SK-N-SH treated with all-trans-retinoic acid at 6 μM for 48 hours (cell line): ENCODE data around the gene COLGALT1.
"Not testable (repeated sequence)": the region's sequence is repeated elsewhere in the genome, so short reads cannot be mapped to it uniquely, and the experiment has no call there.

Experiments
- ATAC-seq: fragments of 200-7000 bp; cut with Tn5 transposase; 3 replicates; pipeline ENCODE4 v1.9.1; 2020; ENCODE audit warnings: mild to moderate bottlenecking, moderate library complexity
- ARNTL ChIP-seq: fragments of 450-650 bp; formaldehyde crosslinking; IDR thresholded peaks from 2 replicates; pipeline ENCODE4 v1.5.0; 2020; ENCODE audit warnings: low read depth, mild to moderate bottlenecking, moderate library complexity, borderline replicate concordance
- BACH2 ChIP-seq: fragments of 250-450 bp; sonication (Bioruptor Pico); IDR thresholded peaks from 2 replicates; pipeline ENCODE4 v1.9.0; 2021; ENCODE audit warnings: mild to moderate bottlenecking, borderline replicate concordance
- CSDC2 ChIP-seq: fragments of 250-450 bp; sonication (Bioruptor Pico); IDR thresholded peaks from 2 replicates; pipeline ENCODE4 v1.5.0; 2020; ENCODE audit warnings: mild to moderate bottlenecking, moderate library complexity
- CSRNP3 ChIP-seq: fragments of 250-450 bp; sonication (Bioruptor Pico); IDR thresholded peaks from 2 replicates; pipeline ENCODE4 v1.5.1; 2021; ENCODE audit warnings: mild to moderate bottlenecking, moderate library complexity
- ESRRG ChIP-seq: fragments of 250-450 bp; sonication (Bioruptor Pico); IDR thresholded peaks from 2 replicates; pipeline ENCODE4 v1.6.1; 2021; ENCODE audit warnings: mild to moderate bottlenecking
- GLIS3 ChIP-seq: fragments of 250-450 bp; sonication (Bioruptor Pico); IDR thresholded peaks from 2 replicates; pipeline ENCODE4 v1.5.0; 2020; ENCODE audit warnings: mild to moderate bottlenecking, moderate library complexity
- ISL1 ChIP-seq: fragments of 250-450 bp; sonication (Bioruptor Pico); IDR thresholded peaks from 2 replicates; pipeline ENCODE4 v2.1.2; 2022; ENCODE audit warnings: mild to moderate bottlenecking, moderate library complexity
- OSR1 ChIP-seq: fragments of 250-450 bp; sonication (Bioruptor Pico); IDR thresholded peaks from 2 replicates; pipeline ENCODE4 v1.8.0; 2022; ENCODE audit warnings: moderate library complexity, mild to moderate bottlenecking, inconsistent platforms
- POU6F1 ChIP-seq: fragments of 250-450 bp; sonication (Bioruptor Pico); IDR thresholded peaks from 2 replicates; pipeline ENCODE4 v1.8.0; 2021; ENCODE audit warnings: low read depth, mild to moderate bottlenecking, moderate library complexity, borderline replicate concordance
- PPARA ChIP-seq: fragments of 250-450 bp; sonication (Bioruptor Pico); IDR thresholded peaks from 2 replicates; pipeline ENCODE4 v1.5.0; 2020; ENCODE audit warnings: mild to moderate bottlenecking, borderline replicate concordance
- RARB ChIP-seq: fragments of 250-450 bp; sonication (Bioruptor Pico); IDR thresholded peaks from 2 replicates; pipeline ENCODE4 v1.8.0; 2021; ENCODE audit warnings: mild to moderate bottlenecking, moderate library complexity
- SNAI2 ChIP-seq: fragments of 250-450 bp; sonication (Bioruptor Pico); IDR thresholded peaks from 2 replicates; pipeline ENCODE4 v1.5.0; 2020; ENCODE audit warnings: mild to moderate bottlenecking, moderate library complexity
- TCF4 ChIP-seq: fragments of 250-450 bp; sonication (Bioruptor Pico); IDR thresholded peaks from 2 replicates; pipeline ENCODE4 v1.8.0; 2021; ENCODE audit warnings: mild to moderate bottlenecking, moderate library complexity, borderline replicate concordance
- ZFP30 ChIP-seq: fragments of 450-650 bp; formaldehyde crosslinking; IDR thresholded peaks from 2 replicates; pipeline ENCODE4 v1.5.0; 2022; ENCODE audit warnings: mild to moderate bottlenecking, moderate library complexity
- ZNF565 ChIP-seq: fragments of 450-650 bp; formaldehyde crosslinking; conservative IDR thresholded peaks from 2 replicates; pipeline ENCODE4 v1.5.0; 2020; ENCODE audit warnings: low read depth, mild to moderate bottlenecking, moderate library complexity
- ZNF70 ChIP-seq: fragments of 450-650 bp; formaldehyde crosslinking; IDR thresholded peaks from 2 replicates; pipeline ENCODE4 v1.5.0; 2020; ENCODE audit warnings: mild to moderate bottlenecking, moderate library complexity
- ZNF8 ChIP-seq: fragments of 450-650 bp; formaldehyde crosslinking; IDR thresholded peaks from 2 replicates; pipeline ENCODE4 v1.5.0; 2020; ENCODE audit warnings: mild to moderate bottlenecking, moderate library complexity
- TF ChIP-seq, protein P1 (sequence below): fragments of 250-450 bp; sonication (Bioruptor Pico); IDR thresholded peaks from 2 replicates; pipeline ENCODE4 v1.5.0; 2020; ENCODE audit warnings: mild to moderate bottlenecking, moderate library complexity

The COLGALT1 gene

GRCh38 chr19:17584132-17584531, 28.7 kb downstream of the COLGALT1 start:
- no peak for TF ChIP-seq ZNF8
- no peak for TF ChIP-seq ISL1
- no peak for TF ChIP-seq ESRRG (CRISPR knock-in tag)
- TF ChIP-seq TCF4 = no peak
- no peak for TF ChIP-seq ARNTL (CRISPR knock-in tag)
- no peak for TF ChIP-seq OSR1 (CRISPR knock-in tag)
- no peak for TF ChIP-seq RARB (CRISPR knock-in tag)

DNA sequence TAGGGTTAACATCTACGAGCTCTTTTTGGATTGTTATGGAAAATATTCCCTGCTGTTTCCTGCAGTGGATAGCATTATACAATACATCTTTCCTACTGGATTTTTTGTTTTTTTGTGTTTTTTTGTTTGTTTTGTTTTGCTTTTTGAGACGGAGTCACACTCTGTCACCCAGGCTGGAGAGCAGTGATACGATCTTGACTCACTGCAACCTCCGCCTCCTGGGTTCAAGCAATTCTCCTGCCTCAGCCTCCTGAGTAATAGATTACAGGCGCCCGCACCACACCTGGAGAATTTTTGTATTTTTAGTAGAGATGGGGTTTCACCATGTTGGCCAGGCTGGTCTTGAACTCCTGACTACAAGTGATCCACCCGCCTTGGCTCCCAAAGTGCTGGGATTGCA, 29.9 kb downstream of the COLGALT1 start:
- not testable (repeated sequence) for ATAC-seq

More at GRCh38 chr19:17584132-17584531, 28.7 kb downstream of the COLGALT1 start:
- no peak for ATAC-seq

DNA sequence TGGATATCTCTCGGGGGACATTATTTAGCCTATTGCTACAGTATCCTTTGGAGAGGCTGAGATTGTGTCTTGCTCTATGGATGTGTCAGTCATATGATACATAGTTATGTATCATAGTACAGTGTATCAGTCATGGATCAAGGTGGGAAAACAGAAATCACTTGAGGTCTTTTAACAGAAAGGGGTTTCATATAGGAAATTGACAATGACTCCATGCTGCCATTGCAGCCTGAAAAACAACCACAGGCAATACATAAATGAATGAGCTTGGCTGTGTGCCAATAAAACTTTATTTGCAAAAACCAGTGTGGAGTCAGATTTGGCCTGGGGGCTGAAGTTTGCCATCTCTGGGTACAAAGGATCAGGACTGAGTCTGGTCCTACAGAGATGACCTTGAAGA, 35.4 kb downstream of the COLGALT1 start:
- no peak for ATAC-seq
- TF ChIP-seq ZNF565 (CRISPR knock-in tag) (no peak), CSDC2 (no peak), BACH2 (CRISPR knock-in tag) (no peak), GLIS3 (CRISPR knock-in tag) (no peak), ZNF8 (no peak), TCF4 (no peak)
- TF ChIP-seq, protein P1, sequence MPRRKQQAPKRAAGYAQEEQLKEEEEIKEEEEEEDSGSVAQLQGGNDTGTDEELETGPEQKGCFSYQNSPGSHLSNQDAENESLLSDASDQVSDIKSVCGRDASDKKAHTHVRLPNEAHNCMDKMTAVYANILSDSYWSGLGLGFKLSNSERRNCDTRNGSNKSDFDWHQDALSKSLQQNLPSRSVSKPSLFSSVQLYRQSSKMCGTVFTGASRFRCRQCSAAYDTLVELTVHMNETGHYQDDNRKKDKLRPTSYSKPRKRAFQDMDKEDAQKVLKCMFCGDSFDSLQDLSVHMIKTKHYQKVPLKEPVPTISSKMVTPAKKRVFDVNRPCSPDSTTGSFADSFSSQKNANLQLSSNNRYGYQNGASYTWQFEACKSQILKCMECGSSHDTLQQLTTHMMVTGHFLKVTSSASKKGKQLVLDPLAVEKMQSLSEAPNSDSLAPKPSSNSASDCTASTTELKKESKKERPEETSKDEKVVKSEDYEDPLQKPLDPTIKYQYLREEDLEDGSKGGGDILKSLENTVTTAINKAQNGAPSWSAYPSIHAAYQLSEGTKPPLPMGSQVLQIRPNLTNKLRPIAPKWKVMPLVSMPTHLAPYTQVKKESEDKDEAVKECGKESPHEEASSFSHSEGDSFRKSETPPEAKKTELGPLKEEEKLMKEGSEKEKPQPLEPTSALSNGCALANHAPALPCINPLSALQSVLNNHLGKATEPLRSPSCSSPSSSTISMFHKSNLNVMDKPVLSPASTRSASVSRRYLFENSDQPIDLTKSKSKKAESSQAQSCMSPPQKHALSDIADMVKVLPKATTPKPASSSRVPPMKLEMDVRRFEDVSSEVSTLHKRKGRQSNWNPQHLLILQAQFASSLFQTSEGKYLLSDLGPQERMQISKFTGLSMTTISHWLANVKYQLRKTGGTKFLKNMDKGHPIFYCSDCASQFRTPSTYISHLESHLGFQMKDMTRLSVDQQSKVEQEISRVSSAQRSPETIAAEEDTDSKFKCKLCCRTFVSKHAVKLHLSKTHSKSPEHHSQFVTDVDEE (CRISPR knock-in tag) = no peak

- ATAC-seq = not testable (repeated sequence)
These were observed 38.8 kb downstream of the COLGALT1 start for GRCh38 chr19:17594296-17594695.

DNA sequence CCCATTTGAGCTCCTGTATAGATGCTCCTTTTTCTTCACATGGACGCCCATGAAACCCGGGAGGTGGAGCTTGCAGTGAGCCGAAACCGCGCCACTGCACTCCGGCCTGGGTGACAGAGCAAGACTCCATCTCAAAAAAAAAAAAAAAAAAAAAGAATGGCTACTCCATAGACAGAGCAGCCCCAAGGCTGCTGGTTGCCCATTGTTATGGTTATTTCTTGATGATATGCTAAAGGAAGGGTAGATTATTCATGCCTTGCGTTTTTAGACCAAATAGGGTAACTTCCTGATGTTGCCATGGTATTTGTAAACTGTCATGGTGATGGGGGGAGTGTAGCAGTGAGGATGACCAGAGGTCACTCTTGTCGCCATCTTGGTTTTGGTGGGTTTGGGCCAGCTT, 42.6 kb downstream of the COLGALT1 start:
- ATAC-seq = not testable (repeated sequence)

GRCh38 chr19:17598953-17599352, 43.5 kb downstream of the COLGALT1 start:
- TF ChIP-seq CSRNP3 (CRISPR knock-in tag) = no peak
- TF ChIP-seq ISL1 = no peak
- no peak for TF ChIP-seq RARB (CRISPR knock-in tag)
- TF ChIP-seq ESRRG (CRISPR knock-in tag) = no peak
- no peak for ATAC-seq

DNA sequence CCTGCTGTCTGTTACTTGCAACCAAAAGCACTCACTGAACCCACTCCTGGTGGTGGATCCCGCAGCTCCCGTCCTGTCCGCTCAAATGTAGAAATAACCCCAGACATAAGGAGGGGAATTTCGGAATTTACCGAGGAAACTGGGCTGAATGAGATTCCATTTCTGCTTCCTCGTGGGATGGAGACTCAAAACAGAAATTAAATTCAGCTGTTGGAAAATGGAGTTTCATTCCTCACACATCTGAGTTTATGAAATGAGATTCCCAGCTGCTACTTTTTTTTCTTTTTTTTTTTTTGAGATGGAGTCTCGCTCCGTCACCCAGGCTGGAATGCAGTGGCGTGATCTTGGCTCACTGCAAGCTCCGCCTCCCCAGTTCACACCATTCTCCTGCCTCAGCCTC, 44.3 kb downstream of the COLGALT1 start:
- no peak for ATAC-seq
- TF ChIP-seq TCF4 (no peak), RARB (CRISPR knock-in tag) (no peak), ZFP30 (no peak), ZNF565 (CRISPR knock-in tag) (no peak), CSDC2 (no peak), SNAI2 (CRISPR knock-in tag) (no peak), ISL1 (no peak), OSR1 (CRISPR knock-in tag) (no peak), GLIS3 (CRISPR knock-in tag) (no peak), ARNTL (CRISPR knock-in tag) (no peak)

DNA sequence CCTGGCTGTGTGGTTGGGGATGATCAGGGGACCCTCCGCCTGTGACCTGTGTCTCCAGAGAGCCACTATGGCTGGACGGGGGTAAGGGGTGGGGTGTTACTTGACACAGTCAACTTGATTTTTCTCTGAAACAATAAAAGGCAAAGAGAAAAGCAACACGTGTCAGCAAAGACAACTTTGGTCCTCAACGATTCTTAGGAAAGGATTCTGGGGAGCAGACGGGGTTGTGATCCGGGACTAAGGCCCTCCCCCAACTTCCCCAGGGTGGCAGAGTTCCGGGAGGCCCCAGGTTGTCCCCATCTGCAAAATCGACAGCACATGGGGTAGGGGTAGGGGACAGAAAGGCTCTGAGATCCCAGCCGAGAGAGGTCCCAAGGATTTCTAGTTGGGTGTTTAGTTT, 46.2 kb downstream of the COLGALT1 start:
- ATAC-seq = no peak
- TF ChIP-seq TCF4 = no peak
- TF ChIP-seq ZFP30 = no peak
- TF ChIP-seq ESRRG (CRISPR knock-in tag) = no peak
- no peak for TF ChIP-seq ZNF70 (CRISPR knock-in tag)
- no peak for TF ChIP-seq CSRNP3 (CRISPR knock-in tag)
- TF ChIP-seq ZNF565 (CRISPR knock-in tag) = no peak
- TF ChIP-seq PPARA (CRISPR knock-in tag) = no peak
- TF ChIP-seq GLIS3 (CRISPR knock-in tag) = no peak
- TF ChIP-seq, protein P1 (CRISPR knock-in tag) = no peak
- no peak for TF ChIP-seq RARB (CRISPR knock-in tag)
- TF ChIP-seq ZNF8 = no peak
- no peak for TF ChIP-seq POU6F1 (CRISPR knock-in tag)
- TF ChIP-seq SNAI2 (CRISPR knock-in tag) = no peak
